Esophagus squamous epithelium (tissue), 5 donors: ENCODE results near the gene REELD1. TPM values are rescaled to one million over a fixed set of nuclear protein-coding genes. Genes with fewer than 3 reads are reported as not detected.
A peak's percentile ranks its signal among the peaks of the same experiment; 100 is the strongest.

ENCODE experiments used
- DNase-seq: peaks from one replicate; lab custom pipeline; 2025; lab: John Stamatoyannopoulos, UW
- H3K27ac ChIP-seq, 4 donors: fragments of 200-600 bp; sonication (generic); one replicate each; pipeline ENCODE4 v1.5.1; 2016 to 2019; ENCODE audit warnings: mild to moderate bottlenecking in 1 of 4
- H3K27me3 ChIP-seq, 4 donors: fragments of 200-600 bp; sonication (generic); 1 replicate in 3 of 4; 2 replicates in 1 of 4; pipeline versions ENCODE4 v1.5.1 to v1.6.0; 2017 to 2021; ENCODE audit warnings: antibody characterized with exemption in 1 of 4
- H3K36me3 ChIP-seq, 3 donors: fragments of 200-600 bp; sonication (generic); one replicate each; pipeline ENCODE4 v1.5.1; 2016 to 2019
- H3K4me1 ChIP-seq, 3 donors: fragments of 200-600 bp; sonication (generic); one replicate each; pipeline ENCODE4 v1.5.1; 2017 to 2019
- H3K4me3 ChIP-seq, 4 donors: fragments of 200-600 bp; sonication (generic); 1 replicate in 3 of 4; 2 replicates in 1 of 4; pipeline ENCODE4 v1.5.1; 2016 to 2019; ENCODE audit warnings: mild to moderate bottlenecking in 2 of 4, moderate library complexity in 1 of 4
- H3K9me3 ChIP-seq, 3 donors: fragments of 200-600 bp; sonication (generic); one replicate each; pipeline ENCODE4 v1.5.1; 2016 to 2019
- CTCF ChIP-seq, 6 experiments: fragments of 450-650 bp in 4 of 6; fragments of 200-600 bp in 2 of 6; sonication (generic) in 2 of 6; IDR thresholded peaks; one replicate each; pipeline ENCODE4 v1.5.1; 2016 to 2019; ENCODE audit warnings: antibody characterized with exemption in 6 of 6, mild to moderate bottlenecking in 4 of 6, moderate library complexity in 4 of 6
- POLR2A ChIP-seq, 4 donors: fragments of 450-650 bp; IDR thresholded peaks; one replicate each; pipeline ENCODE4 v1.6.1; 2017; ENCODE audit warnings: antibody characterized with exemption in 4 of 4, mild to moderate bottlenecking in 4 of 4, moderate library complexity in 3 of 4
- WGBS, 2 donors: methylation state at CpG; one replicate each; pipeline ENCODE4 v1.1.5; 2018; 5-methylcytosine and 5-hydroxymethylcytosine counted together
- intact Hi-C: fragments of 100-400 bp; cut with DNase I; formaldehyde crosslinking; loops from one replicate; pipeline ENCODE4 v1.15.0; 2022
- total RNA-seq, 4 donors: library from RNA; depleted of rRNA; stranded (reverse); fragments of >200 nt; gene quantifications; one replicate each; pipeline ENCODE4 v1.1.0, GENCODE V29; 2016
- donor health status: DM: yes; HTN: yes; CAD: no.

Gene REELD1
- total RNA-seq, 4 donors from 2014 or later, result not detected

- intact Hi-C loops, result no loop called here
- Histone ChIP-seq H3K4me1 (peaks cover 0 to 5% (median 0%) of the 10 kb centered on the region in 3 donors), H3K27ac (peak overlapping the region in 2 of 4 donors; percentile 21), H3K9me3 (peaks cover 0 to 10% (median 0%) of the 10 kb centered on the region in 3 donors), H3K27me3 (no peaks in the 10 kb centered on the region), H3K4me3 (no peak overlapping the region), H3K36me3 (no peaks in the 10 kb centered on the region)
- WGBS, 2 donors, result 88 to 95% methylated on average over 5 to 7 of the region's 8 CpGs
- TF ChIP-seq CTCF (IDR thresholded peaks at IDR 0.05) (no peak), POLR2A (IDR thresholded peaks at IDR 0.05) (no peak)
- DNase-seq, result no peak
Measured at GRCh38 chr4:146235654-146236177, 21.4 kb downstream of the REELD1 start.

- no peak for DNase-seq
- intact Hi-C loops, result no loop called here
- peak overlapping the region in 2 of 4 donors; percentile 21 to 25 for H3K27ac ChIP-seq
- H3K4me3 ChIP-seq, result no peak overlapping the region
- no peaks in the 10 kb centered on the region for H3K36me3 ChIP-seq
- peaks cover 0 to 9% (median 3%) of the 10 kb centered on the region in 3 donors for H3K4me1 ChIP-seq
- no peaks in the 10 kb centered on the region for H3K27me3 ChIP-seq
- WGBS, 2 donors, result 65 to 68% methylated on average over 5 of the region's 5 CpGs
- TF ChIP-seq CTCF (IDR thresholded peaks at IDR 0.05) (no peak), POLR2A (IDR thresholded peaks at IDR 0.05) (no peak)
- peaks cover 0 to 10% (median 0%) of the 10 kb centered on the region in 3 donors for H3K9me3 ChIP-seq
Measured at GRCh38 chr4:146236216-146236615, 21.9 kb downstream of the REELD1 start.

GRCh38 chr4:146237092-146237491, 22.8 kb downstream of the REELD1 start:
- intact Hi-C loops, result no loop called here
- Histone ChIP-seq H3K27me3 (no peaks in the 10 kb centered on the region), H3K9me3 (peaks cover 0 to 6% (median 0%) of the 10 kb centered on the region in 3 donors), H3K4me3 (no peak overlapping the region), H3K36me3 (no peaks in the 10 kb centered on the region), H3K4me1 (peaks cover 5 to 17% (median 12%) of the 10 kb centered on the region in 3 donors), H3K27ac (no peak overlapping the region)
- DNase-seq, result no peak
- WGBS, 2 donors, result 77 to 82% methylated on average over 5 to 6 of the region's 6 CpGs
- TF ChIP-seq CTCF (IDR thresholded peaks at IDR 0.05) (no peak), POLR2A (IDR thresholded peaks at IDR 0.05) (no peak)

GRCh38 chr4:146238107-146238506, 23.8 kb downstream of the REELD1 start:
- Histone ChIP-seq H3K4me3 (no peak overlapping the region), H3K36me3 (no peaks in the 10 kb centered on the region), H3K4me1 (peaks cover 5 to 28% (median 19%) of the 10 kb centered on the region in 3 donors), H3K9me3 (no peaks in the 10 kb centered on the region), H3K27me3 (no peaks in the 10 kb centered on the region), H3K27ac (no peak overlapping the region)
- TF ChIP-seq CTCF (IDR thresholded peaks at IDR 0.05) (no peak), POLR2A (IDR thresholded peaks at IDR 0.05) (no peak)
- intact Hi-C loops, result no loop called here
- 75 to 89% methylated on average over 3 of the region's 3 CpGs for WGBS, 2 donors
- no peak for DNase-seq

GRCh38 chr4:146243141-146243882, 29.0 kb downstream of the REELD1 start:
- H3K27ac ChIP-seq, result peak overlapping the region in 3 of 4 donors; percentile 18 to 82 (median 82)
- WGBS, 2 donors, result 60 to 75% methylated on average over 4 to 11 of the region's 24 CpGs
- no peaks in the 10 kb centered on the region for H3K27me3 ChIP-seq
- no peak overlapping the region for H3K4me3 ChIP-seq
- intact Hi-C loops, result no loop called here
- peaks cover 5 to 54% (median 33%) of the 10 kb centered on the region in 3 donors for H3K4me1 ChIP-seq
- no peaks in the 10 kb centered on the region for H3K36me3 ChIP-seq
- no peaks in the 10 kb centered on the region for H3K9me3 ChIP-seq
- no peak for DNase-seq
- peak in 3 of 6 experiments; percentile 8 to 38 (median 28) for TF ChIP-seq CTCF (IDR thresholded peaks at IDR 0.05)
- no peak for TF ChIP-seq POLR2A (IDR thresholded peaks at IDR 0.05)
